GM12801 (cell line): ENCODE data around the gene NACC2.

Experiments used
- TF ChIP-seq, protein P1 (sequence below): IDR thresholded peaks from one replicate; pipeline ENCODE4 v1.5.1; 2011; ENCODE audit warnings: control low read depth; ENCODE audit not compliant: insufficient read length; ENCODE audit errors: extremely low read depth

NACC2 gene

DNA sequence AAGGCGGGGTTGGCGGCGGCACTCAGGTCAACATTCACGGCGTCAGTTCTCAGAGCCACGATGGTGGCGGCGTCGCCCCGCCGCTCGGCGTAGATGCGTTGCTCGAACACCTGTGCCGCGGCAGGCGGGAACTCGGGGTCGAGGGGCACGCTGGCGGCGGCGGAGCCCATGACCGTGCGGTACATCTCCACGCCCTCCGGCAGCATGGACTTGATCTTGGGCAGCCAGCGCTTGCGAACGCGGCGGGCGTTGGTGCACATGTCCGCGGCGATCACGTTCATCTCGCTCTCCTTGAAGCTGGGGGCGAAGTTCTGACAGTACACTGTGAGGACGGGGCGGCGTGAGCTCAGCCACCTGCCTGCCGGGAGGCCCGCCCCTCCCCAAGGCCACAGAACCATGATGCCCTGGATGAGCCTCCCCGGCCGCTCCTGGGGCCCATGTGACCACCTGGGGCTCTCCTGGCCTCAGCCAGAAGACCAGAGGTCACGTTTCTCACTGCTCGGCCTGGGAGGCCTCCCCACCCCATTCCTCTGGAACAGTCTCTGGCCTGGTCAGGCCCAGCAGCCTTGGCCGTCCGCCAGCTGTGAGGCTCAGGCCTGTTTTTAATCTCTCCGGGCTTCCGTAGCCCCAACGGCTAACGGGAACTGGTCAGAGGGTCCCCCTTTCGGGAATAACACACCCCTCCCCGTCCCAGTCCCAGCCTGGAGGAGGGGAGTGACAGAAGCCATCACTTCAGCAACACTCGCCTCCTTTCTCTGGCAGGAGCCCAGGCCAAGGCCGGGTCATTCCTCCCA lies 83.2 kb downstream of the NACC2 start:
- TF ChIP-seq, protein P1, sequence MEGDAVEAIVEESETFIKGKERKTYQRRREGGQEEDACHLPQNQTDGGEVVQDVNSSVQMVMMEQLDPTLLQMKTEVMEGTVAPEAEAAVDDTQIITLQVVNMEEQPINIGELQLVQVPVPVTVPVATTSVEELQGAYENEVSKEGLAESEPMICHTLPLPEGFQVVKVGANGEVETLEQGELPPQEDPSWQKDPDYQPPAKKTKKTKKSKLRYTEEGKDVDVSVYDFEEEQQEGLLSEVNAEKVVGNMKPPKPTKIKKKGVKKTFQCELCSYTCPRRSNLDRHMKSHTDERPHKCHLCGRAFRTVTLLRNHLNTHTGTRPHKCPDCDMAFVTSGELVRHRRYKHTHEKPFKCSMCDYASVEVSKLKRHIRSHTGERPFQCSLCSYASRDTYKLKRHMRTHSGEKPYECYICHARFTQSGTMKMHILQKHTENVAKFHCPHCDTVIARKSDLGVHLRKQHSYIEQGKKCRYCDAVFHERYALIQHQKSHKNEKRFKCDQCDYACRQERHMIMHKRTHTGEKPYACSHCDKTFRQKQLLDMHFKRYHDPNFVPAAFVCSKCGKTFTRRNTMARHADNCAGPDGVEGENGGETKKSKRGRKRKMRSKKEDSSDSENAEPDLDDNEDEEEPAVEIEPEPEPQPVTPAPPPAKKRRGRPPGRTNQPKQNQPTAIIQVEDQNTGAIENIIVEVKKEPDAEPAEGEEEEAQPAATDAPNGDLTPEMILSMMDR: no peak

DNA sequence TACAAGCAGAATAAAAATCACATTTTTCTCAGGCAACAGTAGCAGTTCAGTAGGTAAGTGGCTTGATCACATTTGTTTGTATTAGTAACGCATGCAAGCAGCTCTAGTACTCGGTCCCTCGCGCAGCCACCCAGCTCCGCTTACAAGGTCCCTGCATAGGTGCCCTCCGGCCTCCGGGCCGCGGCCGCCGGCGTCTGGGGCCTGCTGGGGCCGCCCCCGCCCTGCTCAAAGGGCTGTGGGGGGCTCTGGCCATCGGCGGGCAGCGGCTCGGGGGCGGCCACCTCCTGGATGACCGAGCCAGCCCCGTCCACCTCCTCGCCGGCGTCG lies 83.8 kb downstream of the NACC2 start:
- TF ChIP-seq, protein P1: no peak

DNA sequence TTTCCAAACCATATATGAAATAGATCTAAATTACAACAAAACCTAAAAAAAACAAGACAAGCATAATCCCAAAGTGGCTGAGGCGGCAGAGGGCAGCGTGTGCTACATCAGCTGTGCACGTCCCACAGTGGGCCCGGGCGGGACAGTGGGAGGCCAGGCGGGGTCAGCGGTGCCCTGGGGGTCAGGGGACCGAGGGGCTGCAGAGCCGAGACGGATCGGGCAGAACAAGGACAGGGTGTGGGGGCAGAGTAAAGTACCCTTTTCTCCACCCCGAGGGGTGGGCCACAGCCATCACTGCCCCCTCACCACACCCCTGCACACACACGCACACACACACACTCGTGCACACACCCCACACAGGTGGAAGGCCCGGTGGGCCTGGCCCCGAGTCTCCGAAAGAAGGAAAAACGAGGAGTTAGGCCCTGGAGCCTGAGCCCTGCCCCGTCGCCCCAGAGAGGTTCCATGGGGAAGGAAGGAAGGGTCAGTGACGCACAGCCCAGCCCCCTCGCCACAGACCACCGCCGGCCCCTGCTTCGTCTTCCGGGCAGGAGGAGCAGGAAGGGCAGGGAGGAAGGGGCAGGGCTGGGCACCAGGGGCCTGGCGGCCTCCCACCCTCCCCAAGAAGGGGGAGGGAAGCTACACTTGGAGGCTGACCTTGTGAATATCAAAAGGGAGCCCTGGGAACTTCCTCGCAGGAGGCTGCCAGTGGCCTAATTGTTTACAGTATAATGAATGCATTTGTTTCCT lies 84.3 kb downstream of the NACC2 start:
- TF ChIP-seq, protein P1: no peak

DNA sequence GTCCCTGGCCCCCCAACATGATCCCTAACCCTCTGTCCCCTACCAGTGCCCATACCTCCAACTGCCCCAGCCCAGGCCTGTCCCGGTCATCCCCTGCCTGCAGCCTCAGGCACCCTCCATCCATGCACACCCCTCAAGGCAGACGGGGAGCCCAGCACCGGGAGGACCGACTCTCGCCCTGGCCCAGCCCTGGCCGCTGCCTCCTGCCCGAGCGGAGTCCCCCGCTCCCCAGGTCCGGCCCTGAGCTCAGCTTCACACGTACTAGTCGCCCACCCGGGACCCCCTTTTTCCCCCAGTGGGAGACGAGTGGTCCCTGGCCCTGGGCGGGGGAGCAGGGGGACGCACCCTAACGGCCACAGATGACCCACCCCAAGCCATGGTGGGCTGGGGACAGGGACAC lies 84.9 kb downstream of the NACC2 start:
- TF ChIP-seq, protein P1: no peak

DNA sequence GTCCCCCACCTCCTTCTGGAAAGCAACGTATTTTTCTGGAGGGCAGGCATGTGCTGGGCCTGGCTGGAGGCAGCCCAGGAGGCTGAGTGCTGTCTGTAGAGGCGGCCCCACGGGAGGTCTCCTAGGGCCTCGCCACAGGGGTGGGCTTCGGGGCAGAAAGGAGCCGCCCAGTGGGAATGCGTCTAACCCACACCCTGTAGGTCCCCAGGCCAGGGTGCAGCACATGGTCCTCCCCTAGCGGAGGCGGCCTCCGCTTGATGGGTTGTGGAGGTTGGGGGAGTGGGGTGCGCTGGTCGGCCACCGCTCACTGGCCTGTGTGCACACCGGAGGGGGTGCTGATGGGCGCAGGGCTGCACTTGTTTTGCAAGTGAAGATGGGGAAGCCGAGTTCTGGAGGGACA lies 85.6 kb downstream of the NACC2 start:
- TF ChIP-seq, protein P1: no peak

- TF ChIP-seq, protein P1: no peak
Observed at GRCh38 chr9:136008693-136008997, 86.4 kb downstream of the NACC2 start.

DNA sequence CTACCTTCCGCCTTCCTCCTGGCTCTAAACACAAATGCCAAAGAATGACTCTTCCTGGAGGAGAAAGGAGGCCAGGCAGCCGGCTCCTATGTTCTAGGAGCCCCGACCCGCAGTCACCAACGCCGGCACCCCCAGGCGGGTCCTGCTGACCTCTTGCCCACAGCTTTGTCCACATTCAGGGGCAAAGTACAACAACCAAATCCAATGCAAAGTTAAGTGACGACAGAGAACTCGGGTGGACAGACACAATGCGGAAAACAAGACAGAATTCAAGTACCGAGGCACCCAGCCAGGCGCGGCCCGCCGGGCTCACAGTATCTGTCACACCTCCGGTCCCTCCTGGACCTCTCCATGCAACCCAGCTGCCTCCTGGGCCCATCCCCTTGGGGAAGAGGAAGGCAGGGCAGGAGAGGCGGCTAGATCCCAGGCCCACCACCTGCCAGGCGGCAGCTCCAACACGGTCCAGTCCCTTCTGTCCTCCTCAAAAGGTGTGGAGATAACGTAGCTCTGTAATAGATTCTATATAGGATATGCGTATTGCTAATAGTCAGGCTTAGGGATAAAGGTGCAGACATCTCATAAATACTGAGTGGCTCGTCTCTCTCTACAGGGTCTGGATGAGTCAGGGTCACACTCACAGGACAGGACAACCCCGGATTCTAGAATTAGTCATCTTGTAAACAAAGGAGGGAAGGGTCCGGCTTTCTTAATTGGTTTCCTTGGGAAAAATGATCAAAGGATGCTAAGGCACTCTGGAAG lies 87.0 kb downstream of the NACC2 start:
- TF ChIP-seq, protein P1: no peak
